ENCODE measurements around the gene SIX1. TPM values are rescaled to one million over a fixed set of nuclear protein-coding genes. Genes with fewer than 3 reads are reported as not detected.

The SIX1 gene
- polyA plus RNA-seq, 1 of the 3 experiments (the other 2 are of a cell fraction): 52.1 TPM

DNA sequence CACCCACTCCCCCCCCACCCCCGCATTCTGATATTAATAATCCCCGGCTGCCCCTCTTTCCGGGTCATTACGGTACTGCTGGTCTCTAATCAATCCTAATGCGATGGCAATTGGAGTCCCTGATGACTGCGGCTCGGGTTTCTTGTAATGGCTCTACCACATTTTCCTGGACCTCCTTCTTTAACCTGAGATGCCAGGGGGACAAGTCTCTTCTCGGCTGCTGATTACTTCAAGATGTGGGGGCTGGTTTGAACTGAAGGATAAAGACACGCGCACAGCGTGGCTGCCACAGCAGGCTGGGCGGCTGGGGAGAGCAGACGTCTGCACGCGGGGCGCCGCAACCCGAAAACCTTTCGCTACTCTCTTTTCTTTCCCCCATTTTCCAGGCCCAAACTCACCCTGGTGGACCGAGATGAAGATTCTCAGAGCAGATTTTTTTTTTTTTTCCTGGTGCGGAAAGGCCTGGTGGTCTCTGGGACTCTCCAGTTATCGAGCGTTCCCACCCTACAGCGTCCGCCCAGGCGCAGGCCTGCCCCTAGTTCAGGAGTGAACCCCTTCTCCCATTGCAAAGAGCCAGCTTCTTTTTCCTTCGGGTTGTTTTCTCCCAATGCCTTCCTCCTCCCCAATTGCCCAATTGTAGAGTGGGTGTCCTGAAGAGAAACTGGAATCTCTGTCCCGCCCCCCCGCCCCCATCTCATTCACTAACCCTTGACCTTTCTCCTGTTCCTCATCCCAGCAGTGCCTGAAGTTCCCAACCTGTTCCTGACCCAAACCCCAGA, 6.0 kb upstream of the SIX1 start (continued):
- TF ChIP-seq, protein P1, sequence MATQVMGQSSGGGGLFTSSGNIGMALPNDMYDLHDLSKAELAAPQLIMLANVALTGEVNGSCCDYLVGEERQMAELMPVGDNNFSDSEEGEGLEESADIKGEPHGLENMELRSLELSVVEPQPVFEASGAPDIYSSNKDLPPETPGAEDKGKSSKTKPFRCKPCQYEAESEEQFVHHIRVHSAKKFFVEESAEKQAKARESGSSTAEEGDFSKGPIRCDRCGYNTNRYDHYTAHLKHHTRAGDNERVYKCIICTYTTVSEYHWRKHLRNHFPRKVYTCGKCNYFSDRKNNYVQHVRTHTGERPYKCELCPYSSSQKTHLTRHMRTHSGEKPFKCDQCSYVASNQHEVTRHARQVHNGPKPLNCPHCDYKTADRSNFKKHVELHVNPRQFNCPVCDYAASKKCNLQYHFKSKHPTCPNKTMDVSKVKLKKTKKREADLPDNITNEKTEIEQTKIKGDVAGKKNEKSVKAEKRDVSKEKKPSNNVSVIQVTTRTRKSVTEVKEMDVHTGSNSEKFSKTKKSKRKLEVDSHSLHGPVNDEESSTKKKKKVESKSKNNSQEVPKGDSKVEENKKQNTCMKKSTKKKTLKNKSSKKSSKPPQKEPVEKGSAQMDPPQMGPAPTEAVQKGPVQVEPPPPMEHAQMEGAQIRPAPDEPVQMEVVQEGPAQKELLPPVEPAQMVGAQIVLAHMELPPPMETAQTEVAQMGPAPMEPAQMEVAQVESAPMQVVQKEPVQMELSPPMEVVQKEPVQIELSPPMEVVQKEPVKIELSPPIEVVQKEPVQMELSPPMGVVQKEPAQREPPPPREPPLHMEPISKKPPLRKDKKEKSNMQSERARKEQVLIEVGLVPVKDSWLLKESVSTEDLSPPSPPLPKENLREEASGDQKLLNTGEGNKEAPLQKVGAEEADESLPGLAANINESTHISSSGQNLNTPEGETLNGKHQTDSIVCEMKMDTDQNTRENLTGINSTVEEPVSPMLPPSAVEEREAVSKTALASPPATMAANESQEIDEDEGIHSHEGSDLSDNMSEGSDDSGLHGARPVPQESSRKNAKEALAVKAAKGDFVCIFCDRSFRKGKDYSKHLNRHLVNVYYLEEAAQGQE (IDR thresholded peaks at IDR 0.05; ENCODE audit: low read depth, low read length): no peak

DNA sequence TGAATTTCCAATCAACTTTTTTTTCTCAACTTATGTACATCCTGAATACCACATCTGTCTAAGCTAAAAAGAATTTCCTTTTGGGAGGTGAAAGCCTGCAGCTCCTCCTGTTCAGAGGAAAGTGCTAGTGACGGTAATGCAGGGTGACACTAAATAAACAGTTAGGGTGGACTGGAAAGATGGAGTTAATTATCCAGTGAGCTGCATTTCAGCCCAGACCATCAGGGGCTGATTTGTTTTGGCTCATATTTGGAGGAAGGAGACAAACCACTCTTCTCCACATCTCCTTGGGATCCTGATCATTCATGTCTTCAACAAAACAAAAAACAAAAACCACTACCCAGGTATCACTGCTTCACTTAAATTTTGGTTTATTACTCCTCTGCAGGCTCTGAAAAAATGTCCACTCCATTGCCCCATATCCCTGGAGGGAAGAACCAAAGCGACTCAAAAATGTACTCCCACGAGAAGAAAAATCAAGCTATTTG, 5.1 kb upstream of the SIX1 start:
- Histone ChIP-seq H3K4me3 (ENCODE audit: low read depth in 2 of 2, low read length in 1 of 2) (peak overlapping the region; percentile 10 to 48; a peak in 3 of 4 replicates), H3K27me3 (ENCODE audit: insufficient read depth) (no peaks in the 10 kb centered on the region), H3F3A (replicated peaks; ENCODE audit: insufficient read depth) (peaks cover 22% of the 10 kb centered on the region), H3K79me2 (ENCODE audit: insufficient read depth) (peaks cover 37% of the 10 kb centered on the region), H3K9ac (peak overlapping the region; percentile 94; the same call in 1 of the 2 replicates), H2AFZ (ENCODE audit: low read depth) (no peak overlapping the region), H3K27ac (ENCODE audit: low read depth in 2 of 2, low read length in 1 of 2) (peak overlapping the region; percentile 84 to 87; a peak in 3 of 4 replicates), H4K20me1 (ENCODE audit: insufficient read depth) (no peaks in the 10 kb centered on the region), H3K36me3 (replicated peaks in 1 of 2; ENCODE audit: control insufficient read depth in 1 of 2, insufficient read depth in 2 of 2, low read length in 1 of 2) (no peaks in the 10 kb centered on the region), H3K4me2 (peak overlapping the region; percentile 86), H3K4me1 (ENCODE audit: control insufficient read depth in 1 of 2, insufficient read depth in 2 of 2, low read depth in 1 of 2, low read length in 1 of 2) (peaks cover 14 to 24% of the 10 kb centered on the region in 2 experiments), H3K9me2 (no peaks in the 10 kb centered on the region), H3K9me3 (no peaks in the 10 kb centered on the region)
- POLR2A ChIA-PET: interaction anchor here (0.8 kb wide), 1 partner anchor 17 kb away, joined by 3 read pairs; no protein-coding TSS in a partner anchor
- CTCF ChIA-PET: interaction anchor here (0.7 to 1.1 kb wide), 5 partner anchors 12 to 371 kb away, joined by 3 to 5 read pairs (median 4); no protein-coding TSS in a partner anchor
- peak; percentile 44 for DNase-seq
- 10% methylated on average over 3 of the region's 3 CpGs for WGBS (ENCODE audit: low lambda C conversion rate)
- TF ChIP-seq GATA2 (CRISPR knock-in tag; IDR thresholded peaks at IDR 0.05) (no peak), FOXM1 (IDR thresholded peaks at IDR 0.05; ENCODE audit: low read depth) (peak; percentile 88), SMC3 (IDR thresholded peaks at IDR 0.05; ENCODE audit: low read depth, low read length) (no peak), FOSL2 (IDR thresholded peaks at IDR 0.05; ENCODE audit: borderline replicate concordance, low read depth) (peak; percentile 71; the same call in 1 of the 2 replicates), JUND (IDR thresholded peaks at IDR 0.05) (peak; percentile 94), RFX5 (IDR thresholded peaks at IDR 0.05; ENCODE audit: low read length) (no peak), RCOR1 (IDR thresholded peaks at IDR 0.05; ENCODE audit: low read length) (no peak), MEF2A (IDR thresholded peaks at IDR 0.05; ENCODE audit: borderline replicate concordance, low read depth) (peak; percentile 64; the same call in 1 of the 2 replicates), SIN3A (IDR thresholded peaks at IDR 0.05; ENCODE audit: borderline replicate concordance, low read depth, low read length) (peak; percentile 97), EZH2phosphoT487 (IDR thresholded peaks at IDR 0.05; ENCODE audit: borderline replicate concordance, low read depth) (no peak), FOXJ3 (CRISPR knock-in tag; IDR thresholded peaks at IDR 0.05) (no peak), POLR2AphosphoS5 (IDR thresholded peaks at IDR 0.05; ENCODE audit: low read depth, low read length) (peak; percentile 96), ELF1 (IDR thresholded peaks at IDR 0.05) (no peak), MXI1 (IDR thresholded peaks at IDR 0.05; ENCODE audit: low read depth, low read length) (no peak), TCF12 (IDR thresholded peaks at IDR 0.05) (peak; percentile 100), CHD2 (IDR thresholded peaks at IDR 0.05; ENCODE audit: low read length, partially characterized antibody) (no peak), EP300 (IDR thresholded peaks at IDR 0.05; ENCODE audit: borderline replicate concordance in 1 of 2, low read depth in 1 of 2, low read length in 1 of 2) (peak; percentile 62 to 98), TAF1 (IDR thresholded peaks at IDR 0.05; ENCODE audit: borderline replicate concordance, low read depth, low read length) (peak; percentile 54)
- TF ChIP-seq, protein P2, sequence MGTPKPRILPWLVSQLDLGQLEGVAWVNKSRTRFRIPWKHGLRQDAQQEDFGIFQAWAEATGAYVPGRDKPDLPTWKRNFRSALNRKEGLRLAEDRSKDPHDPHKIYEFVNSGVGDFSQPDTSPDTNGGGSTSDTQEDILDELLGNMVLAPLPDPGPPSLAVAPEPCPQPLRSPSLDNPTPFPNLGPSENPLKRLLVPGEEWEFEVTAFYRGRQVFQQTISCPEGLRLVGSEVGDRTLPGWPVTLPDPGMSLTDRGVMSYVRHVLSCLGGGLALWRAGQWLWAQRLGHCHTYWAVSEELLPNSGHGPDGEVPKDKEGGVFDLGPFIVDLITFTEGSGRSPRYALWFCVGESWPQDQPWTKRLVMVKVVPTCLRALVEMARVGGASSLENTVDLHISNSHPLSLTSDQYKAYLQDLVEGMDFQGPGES (IDR thresholded peaks at IDR 0.05; ENCODE audit: low read depth, low read length): no peak
- TF ChIP-seq, protein P3, sequence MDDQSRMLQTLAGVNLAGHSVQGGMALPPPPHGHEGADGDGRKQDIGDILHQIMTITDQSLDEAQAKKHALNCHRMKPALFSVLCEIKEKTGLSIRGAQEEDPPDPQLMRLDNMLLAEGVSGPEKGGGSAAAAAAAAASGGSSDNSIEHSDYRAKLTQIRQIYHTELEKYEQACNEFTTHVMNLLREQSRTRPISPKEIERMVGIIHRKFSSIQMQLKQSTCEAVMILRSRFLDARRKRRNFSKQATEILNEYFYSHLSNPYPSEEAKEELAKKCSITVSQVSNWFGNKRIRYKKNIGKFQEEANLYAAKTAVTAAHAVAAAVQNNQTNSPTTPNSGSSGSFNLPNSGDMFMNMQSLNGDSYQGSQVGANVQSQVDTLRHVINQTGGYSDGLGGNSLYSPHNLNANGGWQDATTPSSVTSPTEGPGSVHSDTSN (IDR thresholded peaks at IDR 0.05): peak; percentile 99
- TF ChIP-seq, protein P4, sequence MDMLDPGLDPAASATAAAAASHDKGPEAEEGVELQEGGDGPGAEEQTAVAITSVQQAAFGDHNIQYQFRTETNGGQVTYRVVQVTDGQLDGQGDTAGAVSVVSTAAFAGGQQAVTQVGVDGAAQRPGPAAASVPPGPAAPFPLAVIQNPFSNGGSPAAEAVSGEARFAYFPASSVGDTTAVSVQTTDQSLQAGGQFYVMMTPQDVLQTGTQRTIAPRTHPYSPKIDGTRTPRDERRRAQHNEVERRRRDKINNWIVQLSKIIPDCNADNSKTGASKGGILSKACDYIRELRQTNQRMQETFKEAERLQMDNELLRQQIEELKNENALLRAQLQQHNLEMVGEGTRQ (IDR thresholded peaks at IDR 0.05; ENCODE audit: borderline replicate concordance, low read depth, low read length): no peak
- TF ChIP-seq, protein P5, sequence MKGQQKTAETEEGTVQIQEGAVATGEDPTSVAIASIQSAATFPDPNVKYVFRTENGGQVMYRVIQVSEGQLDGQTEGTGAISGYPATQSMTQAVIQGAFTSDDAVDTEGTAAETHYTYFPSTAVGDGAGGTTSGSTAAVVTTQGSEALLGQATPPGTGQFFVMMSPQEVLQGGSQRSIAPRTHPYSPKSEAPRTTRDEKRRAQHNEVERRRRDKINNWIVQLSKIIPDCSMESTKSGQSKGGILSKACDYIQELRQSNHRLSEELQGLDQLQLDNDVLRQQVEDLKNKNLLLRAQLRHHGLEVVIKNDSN (IDR thresholded peaks at IDR 0.05; ENCODE audit: borderline replicate concordance, low read depth): no peak

Measured in SK-N-SH (cell line).